ENCODE measurements around the gene STARD5. TPM values are rescaled to one million over a fixed set of nuclear protein-coding genes. Genes with fewer than 3 reads are reported as not detected.

STARD5 gene
- polyA plus RNA-seq, 2 donors: 12.2 to 17.2 TPM

GRCh38 chr15:81274255-81274654, 49.7 kb downstream of the STARD5 start:
- H3K9me3 ChIP-seq (ENCODE audit: control insufficient read depth in 2 of 2, insufficient read depth in 1 of 2, low read depth in 1 of 2, low read length in 1 of 2): no peaks in the 10 kb centered on the region
- no peaks in the 10 kb centered on the region for H3K36me3 ChIP-seq (ENCODE audit: control insufficient read depth in 2 of 2, insufficient read depth in 2 of 2, low read length in 1 of 2)
- WGBS, 2 donors: 88 to 90% methylated on average over 4 of the region's 4 CpGs
- no peaks in the 10 kb centered on the region for H3K27me3 ChIP-seq (ENCODE audit: control insufficient read depth in 1 of 2, insufficient read depth in 2 of 2, low read length in 2 of 2)
- no peak overlapping the region for H3K4me3 ChIP-seq (ENCODE audit: low read depth in 1 of 2, low read length in 2 of 2)
- no peaks in the 10 kb centered on the region for H3K4me1 ChIP-seq (ENCODE audit: control insufficient read depth in 2 of 2, insufficient read depth in 2 of 2, low read length in 1 of 2)
- H3K27ac ChIP-seq (ENCODE audit: low read depth in 2 of 2, low read length in 1 of 2): no peak overlapping the region

GRCh38 chr15:81273855-81274254, 50.1 kb downstream of the STARD5 start:
- Histone ChIP-seq H3K4me3 (ENCODE audit: low read depth in 1 of 2, low read length in 2 of 2) (no peak overlapping the region), H3K27ac (ENCODE audit: low read depth in 2 of 2, low read length in 1 of 2) (no peak overlapping the region), H3K36me3 (ENCODE audit: control insufficient read depth in 2 of 2, insufficient read depth in 2 of 2, low read length in 1 of 2) (no peaks in the 10 kb centered on the region), H3K4me1 (ENCODE audit: control insufficient read depth in 2 of 2, insufficient read depth in 2 of 2, low read length in 1 of 2) (no peaks in the 10 kb centered on the region), H3K9me3 (ENCODE audit: control insufficient read depth in 2 of 2, insufficient read depth in 1 of 2, low read depth in 1 of 2, low read length in 1 of 2) (no peaks in the 10 kb centered on the region), H3K27me3 (ENCODE audit: control insufficient read depth in 1 of 2, insufficient read depth in 2 of 2, low read length in 2 of 2) (no peaks in the 10 kb centered on the region)
- WGBS, 2 donors: 92 to 98% methylated on average over 2 of the region's 2 CpGs

- Histone ChIP-seq H3K4me3 (ENCODE audit: low read depth in 1 of 2, low read length in 2 of 2) (no peak overlapping the region), H3K36me3 (ENCODE audit: control insufficient read depth in 2 of 2, insufficient read depth in 2 of 2, low read length in 1 of 2) (no peaks in the 10 kb centered on the region), H3K27ac (ENCODE audit: low read depth in 2 of 2, low read length in 1 of 2) (no peak overlapping the region), H3K27me3 (ENCODE audit: control insufficient read depth in 1 of 2, insufficient read depth in 2 of 2, low read length in 2 of 2) (no peaks in the 10 kb centered on the region), H3K9me3 (ENCODE audit: control insufficient read depth in 2 of 2, insufficient read depth in 1 of 2, low read depth in 1 of 2, low read length in 1 of 2) (no peaks in the 10 kb centered on the region), H3K4me1 (ENCODE audit: control insufficient read depth in 2 of 2, insufficient read depth in 2 of 2, low read length in 1 of 2) (no peaks in the 10 kb centered on the region)
- WGBS, 2 donors: 81 to 87% methylated on average over 5 of the region's 5 CpGs
These were observed 50.7 kb downstream of the STARD5 start for GRCh38 chr15:81273200-81273599.

- Histone ChIP-seq H3K4me3 (ENCODE audit: low read depth in 1 of 2, low read length in 2 of 2) (no peak overlapping the region), H3K27ac (ENCODE audit: low read depth in 2 of 2, low read length in 1 of 2) (no peak overlapping the region), H3K36me3 (ENCODE audit: control insufficient read depth in 2 of 2, insufficient read depth in 2 of 2, low read length in 1 of 2) (no peaks in the 10 kb centered on the region), H3K9me3 (ENCODE audit: control insufficient read depth in 2 of 2, insufficient read depth in 1 of 2, low read depth in 1 of 2, low read length in 1 of 2) (no peaks in the 10 kb centered on the region), H3K4me1 (ENCODE audit: control insufficient read depth in 2 of 2, insufficient read depth in 2 of 2, low read length in 1 of 2) (no peaks in the 10 kb centered on the region), H3K27me3 (ENCODE audit: control insufficient read depth in 1 of 2, insufficient read depth in 2 of 2, low read length in 2 of 2) (no peaks in the 10 kb centered on the region)
- WGBS, 2 donors: 79 to 83% methylated on average over 12 of the region's 12 CpGs
These were observed 51.9 kb downstream of the STARD5 start for GRCh38 chr15:81271761-81272644.

- WGBS, 2 donors: 78 to 79% methylated on average over 11 of the region's 11 CpGs
- Histone ChIP-seq H3K4me3 (ENCODE audit: low read depth in 1 of 2, low read length in 2 of 2) (no peak overlapping the region), H3K9me3 (ENCODE audit: control insufficient read depth in 2 of 2, insufficient read depth in 1 of 2, low read depth in 1 of 2, low read length in 1 of 2) (no peaks in the 10 kb centered on the region), H3K27me3 (ENCODE audit: control insufficient read depth in 1 of 2, insufficient read depth in 2 of 2, low read length in 2 of 2) (no peaks in the 10 kb centered on the region), H3K27ac (ENCODE audit: low read depth in 2 of 2, low read length in 1 of 2) (no peak overlapping the region), H3K4me1 (ENCODE audit: control insufficient read depth in 2 of 2, insufficient read depth in 2 of 2, low read length in 1 of 2) (peaks cover 0 to 3% of the 10 kb centered on the region in 2 donors), H3K36me3 (ENCODE audit: control insufficient read depth in 2 of 2, insufficient read depth in 2 of 2, low read length in 1 of 2) (no peaks in the 10 kb centered on the region)
These were observed 53.0 kb downstream of the STARD5 start for GRCh38 chr15:81270781-81271491.

GRCh38 chr15:81270188-81270587, 53.8 kb downstream of the STARD5 start:
- Histone ChIP-seq H3K4me3 (ENCODE audit: low read depth in 1 of 2, low read length in 2 of 2) (no peak overlapping the region), H3K27ac (ENCODE audit: low read depth in 2 of 2, low read length in 1 of 2) (no peak overlapping the region), H3K4me1 (ENCODE audit: control insufficient read depth in 2 of 2, insufficient read depth in 2 of 2, low read length in 1 of 2) (peaks cover 0 to 4% of the 10 kb centered on the region in 2 donors), H3K36me3 (ENCODE audit: control insufficient read depth in 2 of 2, insufficient read depth in 2 of 2, low read length in 1 of 2) (no peaks in the 10 kb centered on the region), H3K27me3 (ENCODE audit: control insufficient read depth in 1 of 2, insufficient read depth in 2 of 2, low read length in 2 of 2) (no peaks in the 10 kb centered on the region), H3K9me3 (ENCODE audit: control insufficient read depth in 2 of 2, insufficient read depth in 1 of 2, low read depth in 1 of 2, low read length in 1 of 2) (no peaks in the 10 kb centered on the region)
- WGBS, 2 donors: 80 to 85% methylated on average over 3 of the region's 3 CpGs

- WGBS, 2 donors: 86 to 89% methylated on average over 10 of the region's 10 CpGs
- Histone ChIP-seq H3K4me1 (ENCODE audit: control insufficient read depth in 2 of 2, insufficient read depth in 2 of 2, low read length in 1 of 2) (peaks cover 0 to 4% of the 10 kb centered on the region in 2 donors), H3K4me3 (ENCODE audit: low read depth in 1 of 2, low read length in 2 of 2) (no peak overlapping the region), H3K9me3 (ENCODE audit: control insufficient read depth in 2 of 2, insufficient read depth in 1 of 2, low read depth in 1 of 2, low read length in 1 of 2) (no peaks in the 10 kb centered on the region), H3K27me3 (ENCODE audit: control insufficient read depth in 1 of 2, insufficient read depth in 2 of 2, low read length in 2 of 2) (no peaks in the 10 kb centered on the region), H3K36me3 (ENCODE audit: control insufficient read depth in 2 of 2, insufficient read depth in 2 of 2, low read length in 1 of 2) (no peaks in the 10 kb centered on the region), H3K27ac (ENCODE audit: low read depth in 2 of 2, low read length in 1 of 2) (no peak overlapping the region)
These were observed 54.9 kb downstream of the STARD5 start for GRCh38 chr15:81268881-81269601.

GRCh38 chr15:81268340-81268739, 55.6 kb downstream of the STARD5 start:
- H3K4me3 ChIP-seq (ENCODE audit: low read depth in 1 of 2, low read length in 2 of 2): no peak overlapping the region
- no peaks in the 10 kb centered on the region for H3K9me3 ChIP-seq (ENCODE audit: control insufficient read depth in 2 of 2, insufficient read depth in 1 of 2, low read depth in 1 of 2, low read length in 1 of 2)
- H3K27me3 ChIP-seq (ENCODE audit: control insufficient read depth in 1 of 2, insufficient read depth in 2 of 2, low read length in 2 of 2): no peaks in the 10 kb centered on the region
- peaks cover 0 to 4% of the 10 kb centered on the region in 2 donors for H3K4me1 ChIP-seq (ENCODE audit: control insufficient read depth in 2 of 2, insufficient read depth in 2 of 2, low read length in 1 of 2)
- H3K27ac ChIP-seq (ENCODE audit: low read depth in 2 of 2, low read length in 1 of 2): no peak overlapping the region
- WGBS, 2 donors: 93 to 95% methylated on average over 5 of the region's 5 CpGs
- H3K36me3 ChIP-seq (ENCODE audit: control insufficient read depth in 2 of 2, insufficient read depth in 2 of 2, low read length in 1 of 2): no peaks in the 10 kb centered on the region

GRCh38 chr15:81265944-81266775, 57.8 kb downstream of the STARD5 start:
- Histone ChIP-seq H3K27ac (ENCODE audit: low read depth in 2 of 2, low read length in 1 of 2) (no peak overlapping the region), H3K27me3 (ENCODE audit: control insufficient read depth in 1 of 2, insufficient read depth in 2 of 2, low read length in 2 of 2) (no peaks in the 10 kb centered on the region), H3K4me1 (ENCODE audit: control insufficient read depth in 2 of 2, insufficient read depth in 2 of 2, low read length in 1 of 2) (peaks cover 0 to 4% of the 10 kb centered on the region in 2 donors), H3K9me3 (ENCODE audit: control insufficient read depth in 2 of 2, insufficient read depth in 1 of 2, low read depth in 1 of 2, low read length in 1 of 2) (no peaks in the 10 kb centered on the region), H3K4me3 (ENCODE audit: low read depth in 1 of 2, low read length in 2 of 2) (no peak overlapping the region), H3K36me3 (ENCODE audit: control insufficient read depth in 2 of 2, insufficient read depth in 2 of 2, low read length in 1 of 2) (no peaks in the 10 kb centered on the region)
- 4% methylated on average over 14 of the region's 14 CpGs for WGBS, 2 donors

All from esophagus (tissue), 2 donors.